ENCODE results near the gene SPINK9.

DNA sequence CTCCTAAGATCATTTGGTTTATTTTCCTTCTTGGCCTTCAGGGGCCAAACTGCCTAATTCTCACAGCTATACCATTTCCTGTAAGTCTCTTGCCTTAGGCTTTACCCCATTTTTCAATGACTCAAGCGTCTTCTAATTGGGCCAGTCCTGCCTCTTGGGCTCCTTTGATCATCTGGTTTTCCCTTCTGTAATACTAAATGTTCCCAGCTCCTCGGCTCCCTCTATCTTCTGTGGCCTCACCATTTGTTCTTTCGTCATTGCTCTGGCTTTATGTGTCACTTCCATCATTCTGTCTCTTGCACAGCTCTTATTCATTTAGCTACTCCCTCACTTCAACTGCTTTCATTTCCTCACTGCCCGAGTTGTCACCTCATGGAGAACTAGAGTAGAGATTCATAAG lies 37.6 kb upstream of the SPINK9 start:
- TF ChIP-seq, protein P1, sequence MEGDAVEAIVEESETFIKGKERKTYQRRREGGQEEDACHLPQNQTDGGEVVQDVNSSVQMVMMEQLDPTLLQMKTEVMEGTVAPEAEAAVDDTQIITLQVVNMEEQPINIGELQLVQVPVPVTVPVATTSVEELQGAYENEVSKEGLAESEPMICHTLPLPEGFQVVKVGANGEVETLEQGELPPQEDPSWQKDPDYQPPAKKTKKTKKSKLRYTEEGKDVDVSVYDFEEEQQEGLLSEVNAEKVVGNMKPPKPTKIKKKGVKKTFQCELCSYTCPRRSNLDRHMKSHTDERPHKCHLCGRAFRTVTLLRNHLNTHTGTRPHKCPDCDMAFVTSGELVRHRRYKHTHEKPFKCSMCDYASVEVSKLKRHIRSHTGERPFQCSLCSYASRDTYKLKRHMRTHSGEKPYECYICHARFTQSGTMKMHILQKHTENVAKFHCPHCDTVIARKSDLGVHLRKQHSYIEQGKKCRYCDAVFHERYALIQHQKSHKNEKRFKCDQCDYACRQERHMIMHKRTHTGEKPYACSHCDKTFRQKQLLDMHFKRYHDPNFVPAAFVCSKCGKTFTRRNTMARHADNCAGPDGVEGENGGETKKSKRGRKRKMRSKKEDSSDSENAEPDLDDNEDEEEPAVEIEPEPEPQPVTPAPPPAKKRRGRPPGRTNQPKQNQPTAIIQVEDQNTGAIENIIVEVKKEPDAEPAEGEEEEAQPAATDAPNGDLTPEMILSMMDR (IDR thresholded peaks at IDR 0.05): peak; percentile 4
- no peak for TF ChIP-seq EZH2phosphoT487 (IDR thresholded peaks at IDR 0.05)

All from neural progenitor cell (in vitro differentiated cells).